H9 (cell line): ENCODE data around the gene MROH2B. TPM values are rescaled to one million over a fixed set of nuclear protein-coding genes. Genes with fewer than 3 reads are reported as not detected.

Experiments used
- DNase-seq: peaks from one replicate; pipeline ENCODE4 v3.0.0-alpha.2; 2017
- H2AFZ ChIP-seq: one replicate; pipeline ENCODE4 v1.6.1; 2013; ENCODE audit warnings: mild to moderate bottlenecking, low read length, control low read depth, moderate library complexity
- H2AK5ac ChIP-seq: 2 replicates; pipeline ENCODE4 v1.6.1; 2013; ENCODE audit warnings: low read length, control low read depth, mixed read lengths; ENCODE audit not compliant: insufficient read length
- H2BK120ac ChIP-seq: one replicate; pipeline ENCODE4 v1.6.1; 2013; ENCODE audit warnings: low read depth, mild to moderate bottlenecking, low read length, control low read depth, inconsistent platforms; ENCODE audit not compliant: poor library complexity, severe bottlenecking
- H2BK12ac ChIP-seq: 2 replicates; pipeline ENCODE4 v1.6.1; 2013; ENCODE audit warnings: low read length, control low read depth, mixed read lengths, low read depth; ENCODE audit not compliant: insufficient read length
- H2BK15ac ChIP-seq: 2 replicates; pipeline ENCODE4 v1.6.1; 2013; ENCODE audit warnings: low read depth, low read length, control low read depth
- H2BK20ac ChIP-seq: one replicate; pipeline ENCODE4 v1.6.1; 2013; ENCODE audit warnings: low read depth, mild to moderate bottlenecking, low read length, control low read depth, inconsistent platforms; ENCODE audit not compliant: poor library complexity, severe bottlenecking
- H2BK5ac ChIP-seq: 2 replicates; pipeline ENCODE4 v1.6.1; 2013; ENCODE audit warnings: low read length, control low read depth, mixed read lengths; ENCODE audit not compliant: insufficient read length
- H3K14ac ChIP-seq: 2 replicates; pipeline ENCODE4 v1.6.1; 2013; ENCODE audit warnings: low read length, control low read depth; ENCODE audit not compliant: insufficient read depth
- H3K18ac ChIP-seq: 2 replicates; pipeline ENCODE4 v1.6.1; 2013; ENCODE audit warnings: low read depth, mild to moderate bottlenecking, mixed read lengths, low read length, control low read depth; ENCODE audit not compliant: insufficient read length
- H3K23ac ChIP-seq: 2 replicates; pipeline ENCODE4 v1.6.1; 2013; ENCODE audit warnings: low read length, control low read depth, mixed read lengths, low read depth; ENCODE audit not compliant: insufficient read length
- H3K23me2 ChIP-seq: 2 replicates; pipeline ENCODE4 v1.6.1; 2013; ENCODE audit warnings: low read depth, mild to moderate bottlenecking, mixed read lengths, low read length, control low read depth; ENCODE audit not compliant: insufficient read length, poor library complexity, severe bottlenecking
- H3K27ac ChIP-seq: 2 replicates; pipeline ENCODE4 v1.5.1; 2013; ENCODE audit warnings: low read length, control low read depth, mixed read lengths, low read depth; ENCODE audit not compliant: insufficient read length
- H3K27me3 ChIP-seq: 2 replicates; pipeline ENCODE4 v1.6.1; 2013; ENCODE audit warnings: low read length, control low read depth, inconsistent platforms; ENCODE audit not compliant: insufficient read depth
- H3K4ac ChIP-seq: 2 replicates; pipeline ENCODE4 v1.6.1; 2013; ENCODE audit warnings: low read depth, mild to moderate bottlenecking, control low read depth, inconsistent platforms, low read length, moderate library complexity
- H3K4me1 ChIP-seq: 2 replicates; pipeline ENCODE4 v1.6.1; 2013; ENCODE audit warnings: low read length, control low read depth, inconsistent platforms; ENCODE audit not compliant: insufficient read depth
- H3K4me2 ChIP-seq: 2 replicates; pipeline ENCODE4 v1.6.1; 2013; ENCODE audit warnings: low read length, control low read depth, mixed read lengths; ENCODE audit not compliant: insufficient read length, insufficient read depth
- H3K56ac ChIP-seq: 2 replicates; pipeline ENCODE4 v1.6.1; 2013; ENCODE audit warnings: low read depth, mild to moderate bottlenecking, mixed read lengths, low read length, control low read depth; ENCODE audit not compliant: insufficient read length
- H3K79me1 ChIP-seq: 2 replicates; pipeline ENCODE4 v1.6.1; 2013; ENCODE audit warnings: low read depth, mild to moderate bottlenecking, moderate library complexity, low read length, control low read depth, inconsistent platforms; ENCODE audit not compliant: insufficient read depth, poor library complexity, severe bottlenecking
- H3K79me2 ChIP-seq: 2 replicates; pipeline ENCODE4 v1.6.1; 2013; ENCODE audit warnings: low read length, control low read depth, inconsistent platforms; ENCODE audit not compliant: insufficient read depth
- H3K9ac ChIP-seq: 2 replicates; pipeline ENCODE4 v1.6.1; 2013; ENCODE audit warnings: low read length, control low read depth, mixed read lengths; ENCODE audit not compliant: insufficient read length; ENCODE audit errors: extremely low read depth
- H3K9me3 ChIP-seq: one replicate; pipeline ENCODE4 v1.6.1; 2013; ENCODE audit warnings: low read depth, low read length, inconsistent platforms; ENCODE audit not compliant: control insufficient read depth
- H3T11ph ChIP-seq: one replicate; pipeline ENCODE4 v1.6.1; 2013; ENCODE audit warnings: mild to moderate bottlenecking, low read length, control low read depth, inconsistent platforms
- H4K20me1 ChIP-seq: one replicate; pipeline ENCODE4 v1.6.1; 2013; ENCODE audit not compliant: control insufficient read depth, insufficient read length, insufficient read depth
- H4K5ac ChIP-seq: 2 replicates; pipeline ENCODE4 v1.6.1; 2013; ENCODE audit warnings: low read depth, mild to moderate bottlenecking, mixed read lengths, low read length, control low read depth; ENCODE audit not compliant: insufficient read length
- H4K8ac ChIP-seq: replicated peaks from 2 replicates; pipeline ENCODE4 v1.6.1; 2013; ENCODE audit warnings: low read length, control low read depth, mixed read lengths, low read depth; ENCODE audit not compliant: insufficient read length
- H4K91ac ChIP-seq: 2 replicates; pipeline ENCODE4 v1.6.1; 2013; ENCODE audit warnings: low read depth, mild to moderate bottlenecking, moderate library complexity, mixed read lengths, low read length, control low read depth; ENCODE audit not compliant: insufficient read length
- H3K27ac Mint-ChIP-seq, 3 experiments: 2 replicates in 2 of 3; 3 replicates in 1 of 3; pipeline ENCODE4 v1.8.0; 2020 to 2021; ENCODE audit warnings: mixed read lengths in 3 of 3, mild to moderate bottlenecking in 1 of 3, moderate library complexity in 1 of 3
- H3K27me3 Mint-ChIP-seq: 2 replicates; pipeline ENCODE4 v1.8.0; 2021; ENCODE audit warnings: low read depth, mild to moderate bottlenecking, moderate library complexity, mixed read lengths
- H3K36me3 Mint-ChIP-seq, 3 experiments: 2 replicates in 2 of 3; 3 replicates in 1 of 3; pipeline ENCODE4 v1.8.0; 2020 to 2021; ENCODE audit warnings: low read depth in 3 of 3, mixed read lengths in 3 of 3; ENCODE audit not compliant: insufficient read depth in 1 of 3
- H3K4me1 Mint-ChIP-seq, 2 experiments: 2 replicates each; pipeline ENCODE4 v1.8.0; 2020; ENCODE audit warnings: mixed read lengths in 2 of 2
- H3K4me3 Mint-ChIP-seq, 2 experiments: 2 replicates in 1 of 2; 3 replicates in 1 of 2; pipeline ENCODE4 v1.8.0; 2020 to 2021; ENCODE audit warnings: mild to moderate bottlenecking in 2 of 2, mixed read lengths in 2 of 2, moderate library complexity in 1 of 2
- H3K9me3 Mint-ChIP-seq, 2 experiments: 2 replicates in 1 of 2; 3 replicates in 1 of 2; pipeline ENCODE4 v1.8.0; 2020; ENCODE audit warnings: mild to moderate bottlenecking in 2 of 2, mixed read lengths in 2 of 2, moderate library complexity in 1 of 2
- CTCF ChIP-seq: fragments of 200-600 bp; sonication (generic); conservative IDR thresholded peaks from 3 replicates; pipeline ENCODE4 v1.8.0; 2021; ENCODE audit warnings: antibody characterized with exemption, mild to moderate bottlenecking
- WGBS: extraction: QIAGEN DNeasy Blood & Tissue Kit; methylation state at CpG from one replicate; pipeline ENCODE4 v1.1.7; 2013; ENCODE audit warnings: missing lambda C conversion rate, low lambda C conversion rate, mixed read lengths; ENCODE audit not compliant: insufficient read length; ENCODE audit errors: extremely low coverage; 5-methylcytosine and 5-hydroxymethylcytosine counted together
- total RNA-seq: library from RNA; stranded (reverse); gene quantifications from 2 replicates; pipeline ENCODE4 v1.2.1, GENCODE V29; 2021

MROH2B gene
- total RNA-seq, 1 experiment from 2014 or later: not detected

GRCh38 chr5:40999142-40999541 is 72.0 kb downstream of the MROH2B start:
- Mint-ChIP-seq H3K4me3 (no peak overlapping the region), H3K9me3 (no peaks in the 10 kb centered on the region), H3K4me1 (no peaks in the 10 kb centered on the region), H3K27me3 (no peaks in the 10 kb centered on the region; the same call in 1 of the 2 replicates), H3K27ac (no peak overlapping the region), H3K36me3 (no peaks in the 10 kb centered on the region)
- H2AK5ac ChIP-seq: no peak overlapping the region
- no peak overlapping the region for H4K5ac ChIP-seq
- H3K23ac ChIP-seq: no peak overlapping the region
- H2BK120ac ChIP-seq: no peak overlapping the region
- no peaks in the 10 kb centered on the region for H3K23me2 ChIP-seq
- H3K18ac ChIP-seq: no peak overlapping the region
- H3K9me3 ChIP-seq: no peaks in the 10 kb centered on the region
- H3K56ac ChIP-seq: no peak overlapping the region
- no peak for TF ChIP-seq CTCF
- no peak overlapping the region for H3T11ph ChIP-seq
- no peak overlapping the region for H4K8ac ChIP-seq
- H4K20me1 ChIP-seq: no peaks in the 10 kb centered on the region
- H3K79me1 ChIP-seq: no peaks in the 10 kb centered on the region
- no peak overlapping the region for H2AFZ ChIP-seq
- H3K4me2 ChIP-seq: no peak overlapping the region
- no peaks in the 10 kb centered on the region for H3K4me1 ChIP-seq
- no peak for DNase-seq
- H2BK20ac ChIP-seq: no peak overlapping the region
- H2BK5ac ChIP-seq: no peak overlapping the region
- H3K27ac ChIP-seq: no peak overlapping the region
- H3K14ac ChIP-seq: no peak overlapping the region
- no CpG with 5 or more reads among the region's 1 CpG for WGBS
- H3K79me2 ChIP-seq: no peaks in the 10 kb centered on the region
- no peak overlapping the region for H3K9ac ChIP-seq
- H4K91ac ChIP-seq: no peak overlapping the region
- H2BK15ac ChIP-seq: no peak overlapping the region
- H3K4ac ChIP-seq: no peak overlapping the region
- H3K27me3 ChIP-seq: no peaks in the 10 kb centered on the region
- H2BK12ac ChIP-seq: no peak overlapping the region
